GM18526 (cell line): ENCODE results near the gene AAGAB.

Experiments
- POLR2A ChIP-seq: IDR thresholded peaks from 3 replicates; pipeline ENCODE4 v1.6.1; 2011; ENCODE audit not compliant: insufficient read length; ENCODE audit errors: extremely low read depth

AAGAB gene

GRCh38 chr15:67186688-67187087, 67.8 kb downstream of the AAGAB start:
- no peak for TF ChIP-seq POLR2A

GRCh38 chr15:67186226-67186649, 68.2 kb downstream of the AAGAB start:
- no peak for TF ChIP-seq POLR2A

GRCh38 chr15:67185621-67186225, 68.7 kb downstream of the AAGAB start:
- TF ChIP-seq POLR2A: no peak

- TF ChIP-seq POLR2A: no peak
Observed at GRCh38 chr15:67185051-67185450, 69.4 kb downstream of the AAGAB start.

- TF ChIP-seq POLR2A: no peak
Observed at GRCh38 chr15:67184208-67184925, 70.1 kb downstream of the AAGAB start.

- TF ChIP-seq POLR2A: no peak
Observed at GRCh38 chr15:67183443-67184169, 70.9 kb downstream of the AAGAB start.

- no peak for TF ChIP-seq POLR2A
Observed at GRCh38 chr15:67181221-67181639, 73.2 kb downstream of the AAGAB start.

GRCh38 chr15:67180514-67181191, 73.8 kb downstream of the AAGAB start:
- no peak for TF ChIP-seq POLR2A

- TF ChIP-seq POLR2A: no peak
Observed at GRCh38 chr15:67180035-67180434, 74.4 kb downstream of the AAGAB start.

- no peak for TF ChIP-seq POLR2A
Observed at GRCh38 chr15:67179411-67179995, 75.0 kb downstream of the AAGAB start.

- no peak for TF ChIP-seq POLR2A
Observed at GRCh38 chr15:67178569-67179210, 75.8 kb downstream of the AAGAB start.

- TF ChIP-seq POLR2A: no peak
Observed at GRCh38 chr15:67177752-67178151, 76.7 kb downstream of the AAGAB start.

GRCh38 chr15:67176195-67176971, 78.1 kb downstream of the AAGAB start:
- no peak for TF ChIP-seq POLR2A

- TF ChIP-seq POLR2A: no peak
Observed at GRCh38 chr15:67175643-67176071, 78.8 kb downstream of the AAGAB start.
